Erythroblast (primary cell): ENCODE measurements around the gene JAM2.

Experiments used
- GATA1 ChIP-seq: IDR thresholded peaks from 2 replicates; pipeline ENCODE4 v1.6.1; 2011; ENCODE audit warnings: low read depth, mild to moderate bottlenecking, control low read depth, low read length, moderate library complexity
- POLR2A ChIP-seq: IDR thresholded peaks from 2 replicates; pipeline ENCODE4 v1.6.1; 2011; ENCODE audit warnings: mild to moderate bottlenecking, low read length

- TF ChIP-seq POLR2A: no peak
- TF ChIP-seq GATA1: no peak
These were observed 19.9 kb upstream of the JAM2 start for GRCh38 chr21:25619198-25619597.
